HG02884 (cell line): ENCODE data around the gene TP53TG5.

Experiments used
- ATAC-seq: cut with Tn5 transposase; IDR thresholded peaks from one replicate; pipeline ENCODE4 v1.9.1; 2021; ENCODE audit warnings: mild to moderate bottlenecking, moderate library complexity; ENCODE audit not compliant: unreplicated experiment

TP53TG5 gene

GRCh38 chr20:45378191-45378590 is at the start of gene TP53TG5:
Gene TP53TG5, minus strand, starts transcription at chr20:45378325. Its CDS starts 89 bp downstream, at chr20:45378236.
- no peak for ATAC-seq

GRCh38 chr20:45427236-45428149 is 49.4 kb upstream of the TP53TG5 start:
- no peak for ATAC-seq

GRCh38 chr20:45426320-45427016 is 48.3 kb upstream of the TP53TG5 start:
- no peak for ATAC-seq

GRCh38 chr20:45425561-45425960 is 47.4 kb upstream of the TP53TG5 start:
- ATAC-seq, result no peak

GRCh38 chr20:45423700-45424099 is 45.6 kb upstream of the TP53TG5 start:
- ATAC-seq, result no peak

GRCh38 chr20:45420125-45420524 is 42.0 kb upstream of the TP53TG5 start:
- no peak for ATAC-seq

GRCh38 chr20:45419188-45420091 is 41.3 kb upstream of the TP53TG5 start:
- ATAC-seq, result peak; percentile 68

GRCh38 chr20:45416917-45417316 is 38.8 kb upstream of the TP53TG5 start:
- ATAC-seq, result no peak

GRCh38 chr20:45415822-45416637 is 37.9 kb upstream of the TP53TG5 start, which contains the start of gene PIGT:
Gene PIGT, plus strand, starts transcription at chr20:45416141. Its CDS starts 16 bp downstream, at chr20:45416157.
- ATAC-seq, result peak; percentile 73

GRCh38 chr20:45413479-45413878 is 35.4 kb upstream of the TP53TG5 start:
- no peak for ATAC-seq

GRCh38 chr20:45412653-45413052 is 34.5 kb upstream of the TP53TG5 start:
- no peak for ATAC-seq

- no peak for ATAC-seq
These were observed 32.8 kb upstream of the TP53TG5 start for GRCh38 chr20:45410887-45411286.

- ATAC-seq, result no peak
These were observed 31.6 kb upstream of the TP53TG5 start for GRCh38 chr20:45409521-45410272.

- no peak for ATAC-seq
These were observed 30.6 kb upstream of the TP53TG5 start for GRCh38 chr20:45408646-45409213.

GRCh38 chr20:45407783-45408645 is 29.9 kb upstream of the TP53TG5 start, which contains the start of gene DBNDD2:
Gene DBNDD2, plus strand, starts transcription at chr20:45408289. Its CDS starts 179 bp downstream, at chr20:45408468.
- ATAC-seq, result no peak

- ATAC-seq, result no peak
These were observed 29.1 kb upstream of the TP53TG5 start for GRCh38 chr20:45407067-45407745.
